Activated CD4-positive, alpha-beta memory T cell treated with anti-CD3 and anti-CD28 coated beads for 36 hours (primary cell): ENCODE data around the gene CTAGE8. TPM values are rescaled to one million over a fixed set of nuclear protein-coding genes. Genes with fewer than 3 reads are reported as not detected.
"Not testable (repeated sequence)": the region's sequence is repeated elsewhere in the genome, so short reads cannot be mapped to it uniquely, and the experiment has no call there.

Experiments used
- CTCF ChIA-PET: fragments of 350-600 bp; sonication (Branson Sonifier 250); formaldehyde crosslinking; loops from one replicate; lab custom pipeline; 2021; ENCODE audit warnings: antibody characterized with exemption, inconsistent platforms; lab: Charles Lee
- POLR2A ChIA-PET: fragments of 350-600 bp; sonication (Branson Sonifier 250); formaldehyde crosslinking; loops from one replicate; lab custom pipeline; 2021; ENCODE audit warnings: antibody characterized with exemption; lab: Charles Lee
- DNase-seq: peaks from one replicate; pipeline ENCODE4 v3.0.0-alpha.2; 2020
- H3K27ac Mint-ChIP-seq: one replicate; pipeline ENCODE4 v1.8.0; 2021; ENCODE audit warnings: mixed read lengths
- H3K27me3 Mint-ChIP-seq: one replicate; pipeline ENCODE4 v1.8.0; 2021; ENCODE audit warnings: mixed read lengths
- H3K36me3 Mint-ChIP-seq: one replicate; pipeline ENCODE4 v1.8.0; 2021; ENCODE audit warnings: mixed read lengths
- H3K4me1 Mint-ChIP-seq: one replicate; pipeline ENCODE4 v1.8.0; 2021; ENCODE audit warnings: low read depth, mixed read lengths
- H3K4me3 Mint-ChIP-seq: one replicate; pipeline ENCODE4 v1.8.0; 2021; ENCODE audit warnings: mild to moderate bottlenecking, mixed read lengths
- H3K9me3 Mint-ChIP-seq: one replicate; pipeline ENCODE4 v1.8.0; 2021; ENCODE audit warnings: mixed read lengths
- intact Hi-C: fragments of 100-400 bp; cut with micrococcal nuclease; formaldehyde crosslinking; loops from one replicate; pipeline ENCODE4 v1.15.1; 2023
- total RNA-seq, 2 experiments: library from RNA; stranded (reverse); gene quantifications; one replicate each; pipeline ENCODE4 v1.2.3, GENCODE V29; 2021

Gene CTAGE8
- total RNA-seq, 2 experiments from 2014 or later, result 1.7 to 1.8 TPM

DNA sequence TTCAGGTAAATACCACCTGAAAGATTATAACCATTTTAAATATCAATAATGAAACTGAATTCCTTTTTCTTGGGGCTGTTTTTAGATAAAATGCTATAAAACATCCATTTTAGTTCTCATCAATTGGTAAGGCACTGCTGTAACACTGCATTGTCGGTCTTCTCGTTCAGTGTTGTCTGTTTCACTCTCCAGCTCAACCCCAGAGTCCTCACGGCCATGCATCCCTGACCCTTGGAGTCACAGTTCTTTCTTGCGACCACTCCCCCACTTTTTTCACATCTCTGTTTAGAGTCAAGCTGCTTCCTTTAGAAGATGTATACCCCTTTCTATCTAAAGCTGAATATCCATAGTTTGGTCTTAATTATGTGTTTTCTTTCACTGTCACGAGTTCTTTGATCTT lies 22.1 kb downstream of the CTAGE8 start:
- H3K27ac Mint-ChIP-seq, POLR2A ChIA-PET, intact Hi-C loops, CTCF ChIA-PET, DNase-seq, H3K4me1 Mint-ChIP-seq, H3K9me3 Mint-ChIP-seq, H3K36me3 Mint-ChIP-seq, H3K4me3 Mint-ChIP-seq, H3K27me3 Mint-ChIP-seq: not testable (repeated sequence)

DNA sequence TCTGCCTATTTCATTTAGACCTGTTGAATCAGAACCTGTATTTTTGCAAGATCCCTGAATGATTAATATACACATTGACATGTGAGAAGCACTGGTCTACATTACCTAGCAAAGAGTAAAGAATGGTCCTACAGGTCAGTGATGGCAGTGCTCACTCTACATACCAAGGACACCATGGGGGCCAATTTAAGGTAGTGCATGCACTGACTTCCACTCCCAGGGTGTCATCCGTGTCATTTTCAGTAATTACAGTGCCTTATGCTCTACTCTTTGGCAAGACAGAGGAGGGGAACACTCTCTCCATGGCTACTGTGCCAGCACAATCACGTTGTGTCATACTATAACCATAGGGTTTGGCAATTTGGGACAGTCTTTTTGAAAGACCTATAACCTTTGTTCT lies 23.7 kb downstream of the CTAGE8 start:
- DNase-seq, H3K27ac Mint-ChIP-seq, H3K9me3 Mint-ChIP-seq, H3K4me3 Mint-ChIP-seq, CTCF ChIA-PET, H3K36me3 Mint-ChIP-seq, H3K4me1 Mint-ChIP-seq, intact Hi-C loops, POLR2A ChIA-PET, H3K27me3 Mint-ChIP-seq: not testable (repeated sequence)

DNA sequence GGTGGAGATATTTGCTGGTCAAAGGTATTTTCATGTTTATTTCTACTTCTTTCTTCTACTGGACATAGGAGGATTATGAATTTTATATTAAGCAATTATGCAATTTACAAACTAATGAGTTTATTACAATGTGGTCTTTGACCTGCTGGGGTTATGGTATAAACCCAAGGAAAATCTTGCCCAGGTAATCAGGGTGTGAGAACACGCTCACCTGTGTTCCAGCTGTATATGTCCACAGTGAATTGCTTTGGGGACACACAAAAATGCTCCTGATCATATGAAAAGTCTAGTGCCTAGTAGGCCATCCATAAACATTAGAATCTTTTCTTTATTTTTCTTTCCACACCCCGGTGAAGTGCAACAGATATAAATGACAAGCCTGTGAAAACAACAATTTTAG lies 29.7 kb downstream of the CTAGE8 start, which contains the start of gene OR2A42:
TSS of gene OR2A42 (minus strand) at position 241 of the 400 bp plus-strand sequence. CDS start 6,762 bp downstream, outside the sequence.
- H3K36me3 Mint-ChIP-seq, H3K27ac Mint-ChIP-seq, CTCF ChIA-PET, intact Hi-C loops, DNase-seq, H3K27me3 Mint-ChIP-seq, H3K9me3 Mint-ChIP-seq, H3K4me3 Mint-ChIP-seq, H3K4me1 Mint-ChIP-seq, POLR2A ChIA-PET: not testable (repeated sequence)

DNA sequence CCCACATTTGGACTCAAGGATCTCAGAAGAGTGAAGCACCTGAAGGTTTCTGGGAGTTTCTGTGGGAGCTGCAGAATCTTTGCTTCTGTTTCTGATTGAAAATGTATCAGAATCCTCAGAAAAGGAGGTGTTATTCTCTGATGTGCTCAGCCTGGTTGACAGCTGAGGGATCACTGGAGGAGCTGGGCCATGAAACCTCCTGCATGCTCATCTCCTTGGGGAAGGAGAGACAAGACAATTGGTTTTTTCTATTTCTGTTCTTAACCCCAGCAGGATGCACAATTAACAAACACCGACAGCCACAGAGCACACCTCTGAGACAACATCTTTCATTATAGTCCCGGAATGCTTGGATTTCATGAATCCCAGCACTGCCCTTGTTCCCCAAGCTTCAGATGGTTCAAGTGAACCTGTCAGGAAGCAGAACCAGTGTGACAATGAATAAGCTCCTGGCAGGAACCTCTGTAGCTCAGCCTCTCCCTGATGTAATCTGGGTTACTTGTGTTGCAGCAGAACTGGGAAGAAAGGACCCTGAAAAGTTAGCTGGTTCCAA lies 30.5 kb downstream of the CTAGE8 start:
- H3K4me3 Mint-ChIP-seq, intact Hi-C loops, H3K27ac Mint-ChIP-seq, H3K36me3 Mint-ChIP-seq, H3K27me3 Mint-ChIP-seq, H3K4me1 Mint-ChIP-seq, CTCF ChIA-PET, H3K9me3 Mint-ChIP-seq, DNase-seq, POLR2A ChIA-PET: not testable (repeated sequence)

- intact Hi-C loops, H3K4me1 Mint-ChIP-seq, CTCF ChIA-PET, H3K9me3 Mint-ChIP-seq, POLR2A ChIA-PET, DNase-seq, H3K27me3 Mint-ChIP-seq, H3K4me3 Mint-ChIP-seq, H3K27ac Mint-ChIP-seq, H3K36me3 Mint-ChIP-seq: not testable (repeated sequence)
Measured at GRCh38 chr7:144233039-144233438, 36.0 kb downstream of the CTAGE8 start.

DNA sequence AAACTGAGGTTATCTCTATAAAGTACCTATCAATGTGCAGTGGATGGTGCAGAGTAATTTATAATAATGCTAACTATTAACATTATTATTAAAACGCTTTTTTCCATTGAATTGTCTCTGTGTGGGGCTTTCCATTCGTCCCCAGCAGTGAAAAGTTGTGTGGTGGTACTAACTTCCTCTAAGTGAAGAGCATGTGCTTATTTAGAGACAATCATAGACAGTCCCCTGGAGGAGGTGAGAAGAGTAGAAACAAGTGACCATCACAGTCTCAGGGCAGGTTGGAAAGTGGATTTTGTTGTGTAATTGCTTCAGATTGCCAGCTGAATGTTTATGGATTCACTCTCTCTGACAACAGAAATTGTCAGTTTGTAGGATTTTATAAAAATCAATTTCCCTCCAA lies 38.1 kb downstream of the CTAGE8 start:
- H3K4me3 Mint-ChIP-seq, DNase-seq, H3K36me3 Mint-ChIP-seq, CTCF ChIA-PET, H3K27ac Mint-ChIP-seq, POLR2A ChIA-PET, H3K4me1 Mint-ChIP-seq, intact Hi-C loops, H3K9me3 Mint-ChIP-seq, H3K27me3 Mint-ChIP-seq: not testable (repeated sequence)

DNA sequence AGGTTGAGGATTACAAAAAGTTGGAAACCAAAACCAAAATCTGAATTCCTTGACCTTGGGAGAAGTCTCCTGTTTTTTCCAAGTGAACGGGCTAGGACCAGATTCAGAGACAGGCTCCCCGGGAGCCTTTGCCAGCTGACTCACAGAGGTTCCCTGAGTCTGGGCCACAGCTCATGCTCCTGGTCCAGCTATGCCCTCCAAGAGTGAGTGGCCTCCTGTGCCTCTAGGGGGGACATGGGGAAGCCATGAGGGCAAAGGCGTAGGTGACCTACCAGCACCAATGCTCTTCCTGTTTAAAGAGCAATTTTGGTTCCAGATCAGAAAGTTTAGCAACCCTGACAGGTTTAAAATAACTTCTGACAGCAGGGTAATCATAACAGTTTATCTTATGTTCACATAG lies 40.3 kb downstream of the CTAGE8 start:
- intact Hi-C loops, H3K27ac Mint-ChIP-seq, H3K9me3 Mint-ChIP-seq, POLR2A ChIA-PET, CTCF ChIA-PET, H3K4me1 Mint-ChIP-seq, H3K4me3 Mint-ChIP-seq, DNase-seq, H3K36me3 Mint-ChIP-seq, H3K27me3 Mint-ChIP-seq: not testable (repeated sequence)

DNA sequence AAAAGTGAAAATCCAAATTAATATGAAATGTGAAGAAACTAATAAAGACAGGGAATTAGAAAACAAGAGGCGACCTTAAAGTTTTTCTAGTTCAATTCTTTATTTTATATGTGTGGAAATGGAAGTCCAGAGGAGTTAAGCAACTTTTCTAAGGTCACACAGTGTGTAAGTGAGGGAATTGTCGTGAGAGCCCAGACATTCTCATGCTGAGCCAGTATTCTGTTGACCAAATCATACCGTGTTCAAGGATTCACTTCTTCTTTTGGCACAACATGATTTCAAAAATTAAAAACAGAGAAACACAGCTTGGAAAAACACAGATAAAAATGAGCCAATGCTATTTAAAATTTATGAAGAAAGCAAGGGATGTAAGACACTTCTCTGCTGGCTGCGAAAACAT lies 42.2 kb downstream of the CTAGE8 start:
- intact Hi-C loops, DNase-seq, CTCF ChIA-PET, H3K27me3 Mint-ChIP-seq, H3K27ac Mint-ChIP-seq, H3K4me3 Mint-ChIP-seq, H3K4me1 Mint-ChIP-seq, H3K9me3 Mint-ChIP-seq, H3K36me3 Mint-ChIP-seq, POLR2A ChIA-PET: not testable (repeated sequence)

DNA sequence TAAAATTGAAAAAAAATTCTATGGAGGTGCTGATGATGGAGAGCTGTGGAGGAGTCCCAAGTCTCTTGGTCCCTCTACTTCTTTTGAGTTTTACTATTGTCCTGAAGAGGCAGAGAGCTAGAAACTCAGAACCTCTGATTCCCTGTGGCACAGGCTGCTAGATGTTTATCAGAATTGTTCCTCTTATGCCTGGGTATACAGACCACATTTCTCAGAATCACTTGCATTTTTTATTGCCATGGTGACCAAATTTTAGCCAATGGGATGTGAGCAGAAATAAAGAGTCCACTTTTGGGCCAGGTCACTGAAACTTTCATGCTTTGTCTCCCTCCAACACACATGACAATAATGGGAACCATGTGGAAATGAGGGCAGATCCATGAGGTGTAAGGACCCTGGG lies 45.4 kb downstream of the CTAGE8 start:
- H3K36me3 Mint-ChIP-seq, DNase-seq, H3K9me3 Mint-ChIP-seq, POLR2A ChIA-PET, H3K27ac Mint-ChIP-seq, H3K4me3 Mint-ChIP-seq, intact Hi-C loops, H3K4me1 Mint-ChIP-seq, H3K27me3 Mint-ChIP-seq, CTCF ChIA-PET: not testable (repeated sequence)

- H3K4me1 Mint-ChIP-seq, H3K36me3 Mint-ChIP-seq, DNase-seq, H3K9me3 Mint-ChIP-seq, H3K27me3 Mint-ChIP-seq, POLR2A ChIA-PET, H3K27ac Mint-ChIP-seq, intact Hi-C loops, CTCF ChIA-PET, H3K4me3 Mint-ChIP-seq: not testable (repeated sequence)
Measured at GRCh38 chr7:144220531-144220930, 48.6 kb downstream of the CTAGE8 start.

DNA sequence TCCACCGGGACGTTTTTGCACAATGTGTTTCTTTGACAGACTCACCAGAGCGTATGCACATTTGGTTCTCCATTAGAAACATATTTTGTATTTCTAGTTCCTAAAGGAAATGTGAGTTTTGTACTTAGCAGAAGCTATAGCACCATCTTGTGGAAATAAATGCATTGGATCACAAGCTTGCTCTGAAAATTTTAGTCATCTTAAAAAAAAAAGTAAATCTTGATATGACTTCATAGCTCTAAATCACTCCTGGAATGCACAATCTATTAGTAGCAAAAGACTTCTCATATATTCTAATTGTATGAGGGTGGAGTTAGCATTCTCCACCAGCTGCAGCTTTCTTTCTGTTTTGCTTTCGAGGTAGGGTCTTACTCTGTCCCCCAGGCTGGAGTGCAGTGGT lies 49.9 kb downstream of the CTAGE8 start:
- H3K36me3 Mint-ChIP-seq, H3K9me3 Mint-ChIP-seq, H3K4me3 Mint-ChIP-seq, CTCF ChIA-PET, H3K4me1 Mint-ChIP-seq, intact Hi-C loops, H3K27ac Mint-ChIP-seq, H3K27me3 Mint-ChIP-seq, POLR2A ChIA-PET, DNase-seq: not testable (repeated sequence)

- H3K9me3 Mint-ChIP-seq, intact Hi-C loops, DNase-seq, H3K4me3 Mint-ChIP-seq, CTCF ChIA-PET, POLR2A ChIA-PET, H3K36me3 Mint-ChIP-seq, H3K27me3 Mint-ChIP-seq, H3K27ac Mint-ChIP-seq, H3K4me1 Mint-ChIP-seq: not testable (repeated sequence)
Measured at GRCh38 chr7:144218581-144218980, 50.5 kb downstream of the CTAGE8 start.

GRCh38 chr7:144217200-144217599 lies 51.9 kb downstream of the CTAGE8 start:
- H3K4me1 Mint-ChIP-seq, H3K9me3 Mint-ChIP-seq, intact Hi-C loops, DNase-seq, CTCF ChIA-PET, H3K4me3 Mint-ChIP-seq, H3K27ac Mint-ChIP-seq, H3K36me3 Mint-ChIP-seq, POLR2A ChIA-PET, H3K27me3 Mint-ChIP-seq: not testable (repeated sequence)
